BJ (cell line): Measurements from ENCODE around the gene BUD23. TPM values are rescaled to one million over a fixed set of nuclear protein-coding genes. Genes with fewer than 3 reads are reported as not detected.
A peak's percentile ranks its signal among the peaks of the same experiment; 100 is the strongest.
"Not testable (repeated sequence)": the region's sequence is repeated elsewhere in the genome, so short reads cannot be mapped to it uniquely, and the experiment has no call there.

ENCODE experiments used
- CTCF ChIA-PET: fragments of 350-600 bp; formaldehyde crosslinking; extraction: SDS; loops from one replicate; lab custom pipeline; 2021; ENCODE audit warnings: antibody characterized with exemption, inconsistent platforms; lab: Yijun Ruan, JAX
- POLR2A ChIA-PET: fragments of 300-600 bp; sonication (Branson Sonifier 250); formaldehyde crosslinking; extraction: SDS; loops from one replicate; lab custom pipeline; 2021; ENCODE audit warnings: antibody characterized with exemption; lab: Charles Lee
- DNase-seq: peaks from one replicate; pipeline ENCODE4 v3.0.0-alpha.2; 2011; ENCODE audit warnings: low read depth
- H3K27me3 ChIP-seq: 2 replicates; pipeline ENCODE4 v1.6.0; 2011; ENCODE audit warnings: low read length; ENCODE audit not compliant: control insufficient read depth, insufficient read depth
- H3K36me3 ChIP-seq: 2 replicates; pipeline ENCODE4 v1.5.1; 2011; ENCODE audit warnings: low read length; ENCODE audit not compliant: control insufficient read depth, insufficient read depth
- H3K4me3 ChIP-seq: 2 replicates; pipeline ENCODE4 v1.5.1; 2011; ENCODE audit warnings: low read depth, mild to moderate bottlenecking, control low read depth, low read length
- CTCF ChIP-seq: IDR thresholded peaks from 2 replicates; pipeline ENCODE4 v1.5.1; 2011; ENCODE audit warnings: low read depth, mild to moderate bottlenecking, control low read depth, inconsistent platforms, low read length, moderate library complexity; ENCODE audit not compliant: insufficient read depth
- polyA plus RNA-seq: library from polyadenylated mRNA; depleted of rRNA; stranded (reverse); fragments of >200 nt; gene quantifications from 2 replicates; pipeline ENCODE4 v1.2.3, GENCODE V29; 2011

The BUD23 gene
- polyA plus RNA-seq, 1 experiment: 69.8 TPM

GRCh38 chr7:73707045-73707631 is 23.7 kb downstream of the BUD23 start:
- ChIA-PET POLR2A (no interaction called here), CTCF (interaction anchor here (0.6 to 1.8 kb wide), 4 partner anchors 10 to 100 kb away, joined by 3 to 7 read pairs (median 4); partner anchors contain the start of gene VPS37D)
- H3K36me3 ChIP-seq: peaks cover 16% of the 10 kb centered on the region
- no peak for DNase-seq
- no peak for TF ChIP-seq CTCF
- no peaks in the 10 kb centered on the region for H3K27me3 ChIP-seq
- H3K4me3 ChIP-seq: no peak overlapping the region

- Histone ChIP-seq H3K36me3 (peaks cover 10% of the 10 kb centered on the region), H3K27me3 (no peaks in the 10 kb centered on the region), H3K4me3 (no peak overlapping the region)
- ChIA-PET CTCF (no interaction called here), POLR2A (no interaction called here)
- DNase-seq: no peak
- no peak for TF ChIP-seq CTCF
Measured at GRCh38 chr7:73708961-73709549, 25.7 kb downstream of the BUD23 start.

GRCh38 chr7:73712773-73713172 is 29.4 kb downstream of the BUD23 start:
- DNase-seq: no peak
- Histone ChIP-seq H3K36me3 (peaks cover 2% of the 10 kb centered on the region), H3K4me3 (no peak overlapping the region), H3K27me3 (no peaks in the 10 kb centered on the region)
- no peak for TF ChIP-seq CTCF
- CTCF ChIA-PET: interaction anchor here (1.9 to 2.7 kb wide), 2 partner anchors 11 to 13 kb away, joined by 6 to 9 read pairs; no protein-coding TSS in a partner anchor
- POLR2A ChIA-PET: no interaction called here

GRCh38 chr7:73713319-73713718 is 29.9 kb downstream of the BUD23 start:
- H3K27me3 ChIP-seq, POLR2A ChIA-PET, H3K4me3 ChIP-seq, H3K36me3 ChIP-seq, DNase-seq: not testable (repeated sequence)
- CTCF ChIA-PET: interaction anchor here (1.2 to 2.7 kb wide), 3 partner anchors 9 to 21 kb away, joined by 4 to 9 read pairs (median 5); no protein-coding TSS in a partner anchor

GRCh38 chr7:73715648-73716317 is 32.4 kb downstream of the BUD23 start:
- peaks cover 2% of the 10 kb centered on the region; the same call in 1 of the 2 replicates for H3K36me3 ChIP-seq
- POLR2A ChIA-PET: interaction anchor here (0.6 kb wide), 1 partner anchor 17 kb away, joined by 6 read pairs; no protein-coding TSS in a partner anchor
- CTCF ChIA-PET: interaction anchor here (1.0 to 3.7 kb wide), 6 partner anchors 10 to 109 kb away, joined by 3 to 23 read pairs (median 9); no protein-coding TSS in a partner anchor
- H3K4me3 ChIP-seq: no peak overlapping the region
- no peaks in the 10 kb centered on the region for H3K27me3 ChIP-seq
- peak; percentile 84 for DNase-seq
- TF ChIP-seq CTCF: peak; percentile 3; the same call in 1 of the 2 replicates
